GM18498 (cell line): ENCODE measurements around the gene FAM117B.
"Not testable (repeated sequence)": the region's sequence is repeated elsewhere in the genome, so short reads cannot be mapped to it uniquely, and the experiment has no call there.

ENCODE experiments used
- ATAC-seq: cut with Tn5 transposase; IDR thresholded peaks from one replicate; pipeline ENCODE4 v1.9.1; 2021; ENCODE audit warnings: mild to moderate bottlenecking, moderate library complexity; ENCODE audit not compliant: unreplicated experiment

Gene FAM117B

GRCh38 chr2:202700075-202700901 is 65.5 kb downstream of the FAM117B start:
- ATAC-seq = no peak

- no peak for ATAC-seq
These were observed 68.3 kb downstream of the FAM117B start for GRCh38 chr2:202703091-202703490.

GRCh38 chr2:202704248-202704647 is 69.5 kb downstream of the FAM117B start:
- ATAC-seq = no peak

- no peak for ATAC-seq
These were observed 70.8 kb downstream of the FAM117B start for GRCh38 chr2:202705446-202706020.

GRCh38 chr2:202714971-202715935 is 80.5 kb downstream of the FAM117B start:
- ATAC-seq = not testable (repeated sequence)

GRCh38 chr2:202716114-202716718 is 81.4 kb downstream of the FAM117B start:
- no peak for ATAC-seq

GRCh38 chr2:202716953-202717597 is 82.3 kb downstream of the FAM117B start:
- no peak for ATAC-seq

- no peak for ATAC-seq
These were observed 83.0 kb downstream of the FAM117B start for GRCh38 chr2:202717598-202718310.

- no peak for ATAC-seq
These were observed 83.8 kb downstream of the FAM117B start for GRCh38 chr2:202718614-202719013.

- no peak for ATAC-seq
These were observed 85.5 kb downstream of the FAM117B start for GRCh38 chr2:202720226-202720625.

- ATAC-seq = no peak
These were observed 86.9 kb downstream of the FAM117B start for GRCh38 chr2:202721621-202722020.

- no peak for ATAC-seq
These were observed 89.0 kb downstream of the FAM117B start for GRCh38 chr2:202723746-202724145.

- ATAC-seq = no peak
These were observed 91.3 kb downstream of the FAM117B start for GRCh38 chr2:202726070-202726469.

GRCh38 chr2:202736826-202737225 is 102.1 kb downstream of the FAM117B start:
- no peak for ATAC-seq

GRCh38 chr2:202743613-202744012 is 108.8 kb downstream of the FAM117B start:
- ATAC-seq = no peak

GRCh38 chr2:202749477-202749876 is 114.7 kb downstream of the FAM117B start:
- ATAC-seq = no peak

- ATAC-seq = no peak
These were observed 116.1 kb downstream of the FAM117B start for GRCh38 chr2:202750763-202751427.

- ATAC-seq = no peak
These were observed 117.3 kb downstream of the FAM117B start for GRCh38 chr2:202752071-202752470.

- no peak for ATAC-seq
These were observed 120.2 kb downstream of the FAM117B start for GRCh38 chr2:202754936-202755335.
